HepG2 (cell line): Measurements from ENCODE around the gene MAGI1. TPM values are rescaled to one million over a fixed set of nuclear protein-coding genes. Genes with fewer than 3 reads are reported as not detected.

Source experiments
- AHR ChIP-seq: IDR thresholded peaks from 2 replicates; pipeline ENCODE4 v1.6.1; 2018; ENCODE audit warnings: missing genetic modification reagents, missing compliant biosample characterization
- ARID2 ChIP-seq: sonication (generic); formaldehyde crosslinking; IDR thresholded peaks from 2 replicates; pipeline ENCODE4 v1.8.1; 2022; ENCODE audit warnings: mild to moderate bottlenecking, missing genetic modification reagents, borderline replicate concordance
- ATF5 ChIP-seq: sonication (generic); formaldehyde crosslinking; IDR thresholded peaks from 2 replicates; pipeline ENCODE4 v1.4.0; 2020; ENCODE audit warnings: mild to moderate bottlenecking, low read depth, missing genetic modification reagents
- BRD4 ChIP-seq: sonication (generic); formaldehyde crosslinking; IDR thresholded peaks from 2 replicates; pipeline ENCODE4 v1.4.0; 2020; ENCODE audit warnings: missing genetic modification reagents
- CEBPG ChIP-seq: IDR thresholded peaks from 2 replicates; pipeline ENCODE4 v1.6.1; 2016
- CHCHD3 ChIP-seq: sonication (generic); formaldehyde crosslinking; IDR thresholded peaks from 2 replicates; pipeline ENCODE4 v1.8.0; 2022; ENCODE audit warnings: mild to moderate bottlenecking, missing genetic modification reagents, moderate library complexity
- DZIP1 ChIP-seq: sonication (generic); formaldehyde crosslinking; IDR thresholded peaks from 2 replicates; pipeline ENCODE4 v1.5.0; 2020; ENCODE audit warnings: mild to moderate bottlenecking, missing genetic modification reagents
- ELF4 ChIP-seq: sonication (generic); formaldehyde crosslinking; IDR thresholded peaks from 2 replicates; pipeline ENCODE4 v1.5.0; 2020; ENCODE audit warnings: missing genetic modification reagents, mild to moderate bottlenecking, moderate library complexity, borderline replicate concordance
- GLMP ChIP-seq: sonication (generic); formaldehyde crosslinking; IDR thresholded peaks from 2 replicates; pipeline ENCODE4 v1.9.0; 2021; ENCODE audit warnings: missing genetic modification reagents, mild to moderate bottlenecking, borderline replicate concordance
- GRHL1 ChIP-seq: sonication (generic); formaldehyde crosslinking; conservative IDR thresholded peaks from 2 replicates; pipeline ENCODE4 v1.8.0; 2022; ENCODE audit warnings: missing genetic modification reagents
- MTERF4 ChIP-seq: sonication (generic); formaldehyde crosslinking; IDR thresholded peaks from 2 replicates; pipeline ENCODE4 v1.8.0; 2023; ENCODE audit warnings: mild to moderate bottlenecking, missing genetic modification reagents
- PAWR ChIP-seq: sonication (generic); formaldehyde crosslinking; IDR thresholded peaks from 2 replicates; pipeline ENCODE4 v1.4.0; 2020; ENCODE audit warnings: missing genetic modification reagents, mild to moderate bottlenecking, borderline replicate concordance
- RBM39 ChIP-seq: fragments of 200-400 bp; formaldehyde crosslinking; IDR thresholded peaks from one replicate; pipeline ENCODE4 v1.6.1; 2018; ENCODE audit warnings: antibody characterized with exemption, mild to moderate bottlenecking, low read depth, low read length; ENCODE audit not compliant: poor library complexity, severe bottlenecking
- REL ChIP-seq: sonication (generic); formaldehyde crosslinking; conservative IDR thresholded peaks from 2 replicates; pipeline ENCODE4 v1.8.0; 2022; ENCODE audit warnings: mild to moderate bottlenecking, missing genetic modification reagents, moderate library complexity
- RFXAP ChIP-seq: sonication (generic); formaldehyde crosslinking; IDR thresholded peaks from 2 replicates; pipeline ENCODE4 v1.4.0; 2020; ENCODE audit warnings: missing genetic modification reagents, borderline replicate concordance
- TAF15 ChIP-seq: fragments of 200-400 bp; formaldehyde crosslinking; IDR thresholded peaks from one replicate; pipeline ENCODE4 v1.6.1; 2018; ENCODE audit warnings: mild to moderate bottlenecking, low read depth, low read length; ENCODE audit not compliant: poor library complexity, severe bottlenecking
- TBX3 ChIP-seq: fragments of 450-650 bp; IDR thresholded peaks from 2 replicates; pipeline ENCODE4 v1.6.1; 2017; ENCODE audit warnings: antibody characterized with exemption, mild to moderate bottlenecking, inconsistent platforms, borderline replicate concordance
- THAP11 ChIP-seq: IDR thresholded peaks from 2 replicates; pipeline ENCODE4 v1.6.1; 2016; ENCODE audit warnings: missing biosample characterization, missing genetic modification reagents
- TRIM24 ChIP-seq: sonication (generic); formaldehyde crosslinking; IDR thresholded peaks from 2 replicates; pipeline ENCODE4 v1.8.0; 2022; ENCODE audit warnings: mild to moderate bottlenecking, missing genetic modification reagents
- ZNF543 ChIP-seq: sonication (generic); formaldehyde crosslinking; IDR thresholded peaks from 2 replicates; pipeline ENCODE4 v1.4.0; 2020; ENCODE audit warnings: mild to moderate bottlenecking, missing genetic modification reagents
- ZNF577 ChIP-seq: sonication (generic); formaldehyde crosslinking; IDR thresholded peaks from 2 replicates; pipeline ENCODE4 v1.4.0; 2020; ENCODE audit warnings: mild to moderate bottlenecking, low read depth, missing genetic modification reagents, borderline replicate concordance
- ZNF580 ChIP-seq: IDR thresholded peaks from 2 replicates; pipeline ENCODE4 v1.6.1; 2016; ENCODE audit warnings: low read depth, borderline replicate concordance
- polyA plus RNA-seq, 8 experiments: library from polyadenylated mRNA; depleted of rRNA in 3 of 8; stranded (reverse) in 7 of 8; unstranded in 1 of 8; fragments of >200 nt; fragmentation: Illumina TruSeq in 4 of 8; extraction: Trizol in 4 of 8; gene quantifications; 2 replicates each; pipeline versions ENCODE4 v1.2.1 to v1.2.3, GENCODE V29; 2011 to 2016; ENCODE audit warnings: low read depth in 4 of 8, missing spikeins in 1 of 8, mixed read lengths in 1 of 8; ENCODE audit not compliant: insufficient read depth in 1 of 8
- total RNA-seq, 5 experiments: library from RNA; depleted of rRNA; stranded (reverse); fragments of >200 nt; fragmentation: Illumina TruSeq; extraction: Trizol; gene quantifications; 2 replicates each; pipeline ENCODE4 v1.2.3, GENCODE V29; 2016; ENCODE audit warnings: low read depth in 1 of 5

MAGI1 gene
- total and polyA plus RNA-seq, 2 of the 13 experiments (the other 11 are each of a cell fraction or from before 2014, with no cell fraction given) = 22.2 to 26.0 TPM

- no peak for TF ChIP-seq TBX3
- TF ChIP-seq REL (CRISPR knock-in tag) = no peak
- no peak for TF ChIP-seq DZIP1 (CRISPR knock-in tag)
- TF ChIP-seq TRIM24 = no peak
- no peak for TF ChIP-seq BRD4 (CRISPR knock-in tag)
- TF ChIP-seq TAF15 = no peak
- TF ChIP-seq GLMP = no peak
- TF ChIP-seq ARID2 (CRISPR knock-in tag) = no peak
- no peak for TF ChIP-seq ELF4 (CRISPR knock-in tag)
- no peak for TF ChIP-seq ZNF543 (CRISPR knock-in tag)
- TF ChIP-seq CEBPG (CRISPR knock-in tag) = peak; percentile 75
- TF ChIP-seq PAWR (CRISPR knock-in tag) = no peak
- TF ChIP-seq ATF5 (CRISPR knock-in tag) = no peak
- no peak for TF ChIP-seq RFXAP
- TF ChIP-seq ZNF577 (CRISPR knock-in tag) = no peak
- no peak for TF ChIP-seq GRHL1
- no peak for TF ChIP-seq RBM39
- no peak for TF ChIP-seq AHR (CRISPR knock-in tag)
- TF ChIP-seq THAP11 (CRISPR knock-in tag) = no peak
- TF ChIP-seq ZNF580 (CRISPR knock-in tag) = no peak
- TF ChIP-seq MTERF4 (CRISPR knock-in tag) = no peak
- no peak for TF ChIP-seq CHCHD3 (CRISPR knock-in tag)
Observed at GRCh38 chr3:65856907-65857306, 181.8 kb downstream of the MAGI1 start (continued).
